NCI-H446 (cell line): ENCODE measurements around the gene STPG3.

ENCODE experiments used
- DNase-seq, 2 experiments: peaks; one replicate each; lab custom pipeline; 2025; lab: John Stamatoyannopoulos, UW

Gene STPG3

GRCh38 chr9:137266162-137266527, 15.1 kb downstream of the STPG3 start:
- no peak for DNase-seq

GRCh38 chr9:137266585-137267453, 15.7 kb downstream of the STPG3 start:
- DNase-seq = no peak

- no peak for DNase-seq
These were observed 16.9 kb downstream of the STPG3 start for GRCh38 chr9:137267933-137268355.

GRCh38 chr9:137268538-137269201, 17.6 kb downstream of the STPG3 start:
- DNase-seq = no peak

GRCh38 chr9:137269231-137269772, 18.2 kb downstream of the STPG3 start:
- no peak for DNase-seq

GRCh38 chr9:137270929-137271695, 20.0 kb downstream of the STPG3 start:
- no peak for DNase-seq

- DNase-seq = no peak
These were observed 20.6 kb downstream of the STPG3 start for GRCh38 chr9:137271696-137272076.

GRCh38 chr9:137272241-137273094, 21.4 kb downstream of the STPG3 start:
- no peak for DNase-seq

- DNase-seq = no peak
These were observed 22.0 kb downstream of the STPG3 start for GRCh38 chr9:137273095-137273490.

- DNase-seq = no peak
These were observed 22.7 kb downstream of the STPG3 start for GRCh38 chr9:137273611-137274320.

- no peak for DNase-seq
These were observed 24.1 kb downstream of the STPG3 start for GRCh38 chr9:137275203-137275587.

GRCh38 chr9:137275588-137276472, 24.7 kb downstream of the STPG3 start:
- no peak for DNase-seq

GRCh38 chr9:137276473-137277328, 25.6 kb downstream of the STPG3 start:
- DNase-seq = no peak

GRCh38 chr9:137277329-137278041, 26.4 kb downstream of the STPG3 start, which contains the start of gene TOR4A:
Gene TOR4A, plus strand, starts transcription at chr9:137277726. Its CDS starts 964 bp downstream, at chr9:137278690.
- DNase-seq = no peak

GRCh38 chr9:137278061-137278701, 27.1 kb downstream of the STPG3 start:
- DNase-seq = no peak

GRCh38 chr9:137278721-137279711, 27.9 kb downstream of the STPG3 start:
- no peak for DNase-seq
